NCI-H146 treated with DMSO at 0.1 percent for 48 hours (cell line): ENCODE measurements around the gene GOSR2.
"Not testable (repeated sequence)": the region's sequence is repeated elsewhere in the genome, so short reads cannot be mapped to it uniquely, and the experiment has no call there.

Experiments used
- DNase-seq: peaks from one replicate; lab custom pipeline; 2025; ENCODE audit not compliant: unreplicated experiment; lab: John Stamatoyannopoulos, UW

GOSR2 gene

DNA sequence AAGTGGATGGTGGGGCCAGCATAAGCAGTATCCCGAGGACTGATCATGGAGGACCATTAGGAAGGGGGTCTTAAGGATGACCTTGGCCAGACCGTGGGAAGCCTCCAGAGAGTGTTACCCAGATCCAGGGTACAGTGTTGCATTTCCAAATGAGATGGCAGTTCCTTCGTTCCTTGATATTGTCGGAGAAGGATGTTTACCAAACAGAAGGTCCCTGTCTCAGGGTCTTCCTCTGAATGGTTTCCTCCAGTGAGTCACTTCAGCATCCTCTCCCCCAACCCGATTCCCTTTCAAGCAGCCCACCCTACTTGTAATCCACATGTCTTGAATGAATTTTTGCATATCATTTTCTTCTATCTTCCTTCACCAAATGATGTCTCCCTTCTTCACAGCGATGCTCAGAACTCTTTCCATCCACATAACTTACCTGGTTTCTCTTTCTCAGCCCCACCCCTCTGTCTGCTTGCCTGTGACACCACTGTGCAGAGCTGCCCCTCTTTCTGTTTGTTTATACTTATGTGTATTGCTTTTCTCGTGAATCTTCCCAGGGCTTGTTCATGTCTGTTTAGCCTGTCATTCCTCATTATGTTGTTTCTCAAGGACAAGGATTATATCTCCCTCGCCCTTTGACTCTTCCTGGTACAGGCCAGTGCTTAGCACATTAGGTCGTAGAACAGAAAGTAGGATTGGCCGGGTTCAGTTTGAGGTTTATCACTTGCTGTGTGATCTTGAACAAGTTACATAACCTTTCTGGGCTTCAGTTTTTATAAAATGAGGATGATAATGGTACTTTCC lies 5.7 kb downstream of the GOSR2 start:
- DNase-seq = no peak

GRCh38 chr17:46929413-46929812 lies 6.5 kb downstream of the GOSR2 start:
- no peak for DNase-seq

- no peak for DNase-seq
Observed at GRCh38 chr17:46930051-46930450, 7.1 kb downstream of the GOSR2 start.

DNA sequence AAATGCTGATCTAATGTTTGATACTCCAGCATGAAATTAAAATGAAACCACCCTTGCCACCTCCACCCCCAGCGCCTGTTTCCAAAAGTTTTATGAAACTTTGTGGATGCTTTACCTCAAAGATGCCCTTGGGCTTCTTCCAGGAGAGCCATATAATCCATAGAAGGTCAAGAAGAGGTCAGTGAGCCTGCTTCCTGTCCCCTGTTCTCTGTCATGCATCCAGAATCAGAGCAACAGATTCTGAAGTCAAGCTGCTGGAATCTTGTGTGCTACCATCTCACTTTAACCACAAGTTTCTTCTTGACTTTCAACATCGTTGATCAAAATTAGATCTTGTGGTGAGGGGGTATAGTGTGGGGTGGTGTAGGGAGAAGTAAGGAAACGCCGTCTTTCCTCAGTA lies 8.6 kb downstream of the GOSR2 start:
- DNase-seq = no peak

DNA sequence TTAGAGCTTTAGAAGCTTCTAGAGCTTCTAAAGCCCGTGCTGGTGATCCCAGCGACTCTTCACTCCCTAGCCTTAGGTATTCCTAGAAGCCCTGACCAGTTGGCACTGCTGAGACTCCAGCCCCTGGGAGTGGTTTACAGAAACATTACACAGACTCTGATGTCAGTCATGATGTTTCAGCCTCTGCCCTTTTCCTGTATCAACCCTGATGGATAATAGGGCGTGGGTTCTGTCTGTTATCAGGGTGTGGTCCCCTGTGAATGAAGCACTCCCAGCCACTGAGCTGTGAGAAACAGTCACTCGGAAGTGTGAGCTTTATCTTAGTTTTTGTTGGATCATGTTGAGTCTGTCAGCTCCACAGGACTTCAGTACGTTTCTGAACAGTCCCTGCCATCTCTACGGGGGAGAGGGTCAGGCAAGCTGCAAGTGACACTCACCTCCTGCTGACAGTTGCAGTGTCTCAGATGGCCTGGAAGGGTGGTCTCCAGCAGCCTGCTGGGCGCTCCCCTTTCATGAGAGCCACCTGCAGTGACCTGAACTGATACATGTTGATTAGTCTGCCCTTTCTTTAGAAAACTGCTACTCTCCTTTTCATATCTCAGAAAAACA lies 12.8 kb downstream of the GOSR2 start:
- DNase-seq = no peak

DNA sequence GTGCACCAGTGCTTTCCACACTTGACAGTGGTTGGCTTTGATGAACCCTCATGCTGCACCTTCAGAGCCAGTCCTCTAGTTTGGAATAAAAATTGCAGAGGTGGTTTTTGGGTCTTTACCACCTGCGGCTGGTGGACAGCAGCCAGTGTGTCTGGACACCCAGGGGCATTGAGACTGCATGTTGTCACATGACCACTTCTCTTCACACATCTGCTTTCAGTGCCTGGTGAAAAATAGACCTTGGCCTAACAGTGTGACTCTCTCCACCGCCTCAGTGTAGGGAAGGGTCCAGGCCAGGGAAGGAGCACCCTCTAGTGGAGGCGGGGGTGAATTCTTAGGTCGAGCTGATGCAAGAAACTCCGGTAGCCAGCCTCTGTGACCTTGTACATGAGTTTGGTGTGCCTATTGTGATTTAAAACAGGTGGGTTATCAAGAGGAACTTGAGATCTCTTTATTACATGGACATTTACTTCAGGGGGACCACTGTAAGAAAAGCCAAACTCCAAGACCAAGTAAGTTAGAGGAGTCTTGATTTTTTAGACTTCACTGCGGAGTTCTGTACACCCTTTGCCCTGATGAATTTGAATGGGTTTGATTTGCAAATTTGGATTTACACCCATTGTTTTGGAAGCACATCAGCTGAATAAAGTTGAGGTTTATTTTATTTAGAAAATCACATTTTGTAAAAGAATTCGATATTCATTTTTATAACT lies 17.9 kb downstream of the GOSR2 start:
- DNase-seq = peak; percentile 50

- peak; percentile 21 for DNase-seq
Observed at GRCh38 chr17:46942441-46943217, 19.7 kb downstream of the GOSR2 start.

GRCh38 chr17:46943218-46943500 lies 20.2 kb downstream of the GOSR2 start:
- DNase-seq = no peak

GRCh38 chr17:46943501-46944393 lies 20.8 kb downstream of the GOSR2 start:
- no peak for DNase-seq

DNA sequence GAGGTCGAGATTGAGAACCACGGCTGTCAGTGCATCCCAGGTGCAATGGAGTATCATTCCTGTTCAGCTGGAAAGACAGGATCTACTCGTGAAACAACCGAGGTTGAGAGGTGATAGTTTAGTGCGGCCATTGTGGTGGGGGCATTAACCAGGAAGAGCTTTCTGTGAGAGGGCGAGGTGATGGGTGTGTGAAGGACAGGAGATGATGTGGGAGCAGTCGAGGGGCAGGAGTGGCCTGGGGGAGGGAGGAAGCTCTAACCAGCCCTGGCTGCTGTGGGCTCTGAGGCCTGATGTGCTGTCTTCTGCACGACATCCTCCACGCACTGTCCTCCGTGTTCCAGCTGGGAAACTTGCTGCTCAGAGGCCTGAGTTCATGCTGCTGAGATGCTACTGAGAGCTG lies 22.0 kb downstream of the GOSR2 start:
- DNase-seq = no peak

- no peak for DNase-seq
Observed at GRCh38 chr17:46947216-46947615, 24.3 kb downstream of the GOSR2 start.

GRCh38 chr17:46948544-46948943 lies 25.6 kb downstream of the GOSR2 start:
- DNase-seq = no peak

- no peak for DNase-seq
Observed at GRCh38 chr17:46949291-46950174, 26.6 kb downstream of the GOSR2 start.

DNA sequence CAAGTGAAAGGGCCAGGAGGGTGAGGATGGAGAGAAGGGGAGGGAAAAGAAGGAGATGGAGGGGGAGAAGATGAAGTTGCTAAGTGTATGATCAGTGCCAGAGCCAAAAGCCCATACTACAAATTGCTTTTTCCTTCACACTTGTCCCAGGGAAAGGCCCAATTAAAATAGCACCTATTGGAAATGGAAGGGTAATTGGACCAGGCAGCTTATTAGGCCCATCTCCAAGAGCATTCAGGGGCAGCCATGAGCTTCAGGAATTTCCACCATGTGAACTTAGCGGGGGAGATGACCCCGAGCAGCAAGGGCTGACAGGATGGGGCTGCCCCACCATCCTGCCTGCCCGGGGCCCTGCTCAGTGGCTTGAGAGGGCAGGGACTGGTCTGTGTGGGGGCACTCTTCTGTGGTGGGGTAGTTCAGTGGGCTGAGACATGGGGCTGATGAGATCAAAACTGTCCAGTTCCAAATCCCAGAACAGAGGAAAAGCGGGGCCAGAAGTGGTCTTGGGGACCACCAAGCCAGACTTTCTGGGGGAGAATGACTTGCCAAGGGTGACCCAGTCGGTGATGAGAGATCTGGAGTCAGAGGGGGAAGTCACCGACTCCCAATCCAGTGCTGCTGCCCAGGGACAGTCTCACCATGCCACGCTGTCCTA lies 27.5 kb downstream of the GOSR2 start:
- DNase-seq = no peak

- no peak for DNase-seq
Observed at GRCh38 chr17:46950997-46951621, 28.1 kb downstream of the GOSR2 start.

DNA sequence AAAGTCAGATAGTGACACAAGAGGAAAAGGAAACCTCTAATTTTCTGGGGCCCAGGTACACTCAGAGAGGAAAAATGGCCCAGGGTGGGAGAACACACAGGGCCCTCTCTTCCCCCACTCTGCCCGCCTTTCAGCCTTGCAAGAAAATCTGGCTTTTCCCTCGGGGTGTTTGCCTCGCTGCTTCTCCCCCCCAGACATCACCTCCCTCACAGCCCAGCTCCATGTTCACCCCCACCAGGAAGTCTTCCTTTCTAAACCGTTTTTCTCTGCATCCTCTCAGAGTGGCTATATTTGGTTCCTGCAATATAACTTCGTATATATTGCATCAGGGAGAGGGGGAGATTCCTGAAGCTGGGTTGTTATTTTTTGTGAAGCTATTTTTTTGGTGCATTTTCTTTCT lies 28.7 kb downstream of the GOSR2 start:
- DNase-seq = no peak

- DNase-seq = no peak
Observed at GRCh38 chr17:46952115-46952514, 29.2 kb downstream of the GOSR2 start.

- not testable (repeated sequence) for DNase-seq
Observed at GRCh38 chr17:46953191-46953590, 30.2 kb downstream of the GOSR2 start.
